ENCODE results near the gene PPFIA4. TPM values are rescaled to one million over a fixed set of nuclear protein-coding genes. Genes with fewer than 3 reads are reported as not detected.

The PPFIA4 gene
- total and polyA plus RNA-seq, 2 of the 4 experiments (the other 2 are of a cell fraction): 5.4 to 13.7 TPM

GRCh38 chr1:203017061-203017460 is 9.2 kb upstream of the PPFIA4 start:
- no TSS peak for BruUV-seq (replicated peaks)
- H2AK5ac ChIP-seq (ENCODE audit: low read depth, low read length): no peak overlapping the region

More at GRCh38 chr1:203017061-203017460, 9.2 kb upstream of the PPFIA4 start:
- Histone ChIP-seq H2BK5ac (ENCODE audit: low read depth, low read length, poor library complexity, severe bottlenecking) (no peak overlapping the region), H4K20me1 (ENCODE audit: insufficient read depth, low read length) (peaks cover 4% of the 10 kb centered on the region; the same call in 1 of the 2 replicates), H3K4ac (ENCODE audit: low read depth, low read length) (no peak overlapping the region), H3K9ac (ENCODE audit: low read depth, low read length) (no peak overlapping the region), H3K27ac (ENCODE audit: insufficient read depth, low read length) (no peak overlapping the region), H3K14ac (replicated peaks; ENCODE audit: low read depth, low read length) (no peak overlapping the region), H2BK120ac (ENCODE audit: low read depth, low read length) (no peak overlapping the region), H3K9me1 (ENCODE audit: insufficient read depth, low read length) (no peaks in the 10 kb centered on the region), H4K91ac (ENCODE audit: insufficient read depth, low read depth, low read length) (no peak overlapping the region), H3K9me3 (ENCODE audit: control insufficient read depth, insufficient read depth, low read length) (no peaks in the 10 kb centered on the region), H2BK15ac (ENCODE audit: low read depth, low read length) (no peak overlapping the region), H3K18ac (ENCODE audit: low read depth, low read length) (no peak overlapping the region), H4K5ac (ENCODE audit: low read depth, low read length) (no peak overlapping the region), H2BK20ac (ENCODE audit: low read depth, low read length) (no peak overlapping the region), H3K4me1 (ENCODE audit: control insufficient read depth, insufficient read depth, low read length) (no peaks in the 10 kb centered on the region), H3K36me3 (ENCODE audit: control insufficient read depth, insufficient read depth, low read length) (peaks cover 48% of the 10 kb centered on the region), H3K79me1 (ENCODE audit: low read depth in 1 of 2, low read length in 2 of 2) (peaks cover 4 to 43% of the 10 kb centered on the region in 2 experiments), H3K56ac (ENCODE audit: extremely low read depth, insufficient read depth, low read length) (no peak overlapping the region), H2AFZ (replicated peaks; ENCODE audit: low read length, poor library complexity) (no peak overlapping the region), H3K27me3 (ENCODE audit: control insufficient read depth, insufficient read depth, low read length) (no peaks in the 10 kb centered on the region), H2AK9ac (replicated peaks; ENCODE audit: low read depth, low read length, poor library complexity) (no peak overlapping the region), H3K4me2 (ENCODE audit: low read depth, low read length) (no peak overlapping the region), H3K4me3 (ENCODE audit: insufficient read depth, low read depth, low read length) (no peak overlapping the region), H4K8ac (ENCODE audit: low read depth in 2 of 2, low read length in 2 of 2) (no peak overlapping the region), H3K23ac (ENCODE audit: low read depth, low read length) (no peak overlapping the region)
- WGBS, 2 experiments (ENCODE audit: extremely low coverage in 2 of 2, insufficient read length in 1 of 2): no CpG with 5 or more reads among the region's 4 CpGs
- no peak for DNase-seq
- dilution Hi-C loops (cut with HindIII; ENCODE audit: low sequenced_read_pairs, unreplicated experiment): no loop called here
- ChIA-PET CTCF (no interaction called here), POLR2A (ENCODE audit: unreplicated experiment) (no interaction called here)
- no peak for ATAC-seq (ENCODE audit: low read depth)
- TF ChIP-seq CEBPB (IDR thresholded peaks at IDR 0.05; ENCODE audit: low read depth, low read length): no peak
- TF ChIP-seq BHLHE40 (IDR thresholded peaks at IDR 0.05; ENCODE audit: low read depth, low read length): no peak
- no peak for TF ChIP-seq SMC3 (IDR thresholded peaks at IDR 0.05; ENCODE audit: low read depth, low read length)
- TF ChIP-seq MXI1 (IDR thresholded peaks at IDR 0.05; ENCODE audit: borderline replicate concordance, low read depth, low read length): no peak
- no peak for TF ChIP-seq RFX5 (IDR thresholded peaks at IDR 0.05; ENCODE audit: low read depth, low read length)
- no peak for TF ChIP-seq POLR2A (IDR thresholded peaks at IDR 0.05; ENCODE audit: low read depth, low read length)
- TF ChIP-seq CHD1 (IDR thresholded peaks at IDR 0.05; ENCODE audit: low read depth, low read length): no peak
- TF ChIP-seq NFE2L2 (IDR thresholded peaks at IDR 0.05; ENCODE audit: low read depth, low read length): no peak
- TF ChIP-seq RCOR1 (IDR thresholded peaks at IDR 0.05; ENCODE audit: insufficient replicate concordance, low read length): no peak
- TF ChIP-seq MAFK (IDR thresholded peaks at IDR 0.05; ENCODE audit: low read depth, low read length): no peak
- TF ChIP-seq FOS (IDR thresholded peaks at IDR 0.05; ENCODE audit: low read depth, low read length): no peak
- TF ChIP-seq MAZ (IDR thresholded peaks at IDR 0.05; ENCODE audit: borderline replicate concordance, low read depth, low read length): no peak
- TF ChIP-seq USF2 (IDR thresholded peaks at IDR 0.05; ENCODE audit: low read depth, low read length): no peak
- no peak for TF ChIP-seq ELK1 (IDR thresholded peaks at IDR 0.05; ENCODE audit: borderline replicate concordance, low read depth, low read length)
- TF ChIP-seq, protein P1, sequence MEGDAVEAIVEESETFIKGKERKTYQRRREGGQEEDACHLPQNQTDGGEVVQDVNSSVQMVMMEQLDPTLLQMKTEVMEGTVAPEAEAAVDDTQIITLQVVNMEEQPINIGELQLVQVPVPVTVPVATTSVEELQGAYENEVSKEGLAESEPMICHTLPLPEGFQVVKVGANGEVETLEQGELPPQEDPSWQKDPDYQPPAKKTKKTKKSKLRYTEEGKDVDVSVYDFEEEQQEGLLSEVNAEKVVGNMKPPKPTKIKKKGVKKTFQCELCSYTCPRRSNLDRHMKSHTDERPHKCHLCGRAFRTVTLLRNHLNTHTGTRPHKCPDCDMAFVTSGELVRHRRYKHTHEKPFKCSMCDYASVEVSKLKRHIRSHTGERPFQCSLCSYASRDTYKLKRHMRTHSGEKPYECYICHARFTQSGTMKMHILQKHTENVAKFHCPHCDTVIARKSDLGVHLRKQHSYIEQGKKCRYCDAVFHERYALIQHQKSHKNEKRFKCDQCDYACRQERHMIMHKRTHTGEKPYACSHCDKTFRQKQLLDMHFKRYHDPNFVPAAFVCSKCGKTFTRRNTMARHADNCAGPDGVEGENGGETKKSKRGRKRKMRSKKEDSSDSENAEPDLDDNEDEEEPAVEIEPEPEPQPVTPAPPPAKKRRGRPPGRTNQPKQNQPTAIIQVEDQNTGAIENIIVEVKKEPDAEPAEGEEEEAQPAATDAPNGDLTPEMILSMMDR (conservative IDR thresholded peaks at IDR 0.05; ENCODE audit: low read depth, low read length): no peak
- intact Hi-C loops (cut with micrococcal nuclease): no loop called here
- in situ Hi-C loops (cut with MboI; ENCODE audit: low sequenced_read_pairs): no loop called here
